Measurements from ENCODE around the gene APOL4. TPM values are rescaled to one million over a fixed set of nuclear protein-coding genes. Genes with fewer than 3 reads are reported as not detected.

The APOL4 gene
- total RNA-seq, 1 donor from 2014 or later, result 15.0 TPM

- Mint-ChIP-seq H3K27ac (no peak overlapping the region), H3K9me3 (peaks cover 5% of the 10 kb centered on the region), H3K27me3 (ENCODE audit: low read depth) (no peaks in the 10 kb centered on the region), H3K36me3 (peaks cover 28% of the 10 kb centered on the region), H3K4me1 (peaks cover 27% of the 10 kb centered on the region), H3K4me3 (no peak overlapping the region)
- no peak for DNase-seq (ENCODE audit: low spot score in 2 of 2, unreplicated experiment in 2 of 2)
- TF ChIP-seq CTCF (IDR thresholded peaks at IDR 0.05; ENCODE audit: unreplicated experiment), result no peak
Measured at GRCh38 chr22:36223504-36223903, 21.9 kb upstream of the APOL4 start.

- peaks cover 23% of the 10 kb centered on the region for H3K36me3 Mint-ChIP-seq
- peaks cover 5% of the 10 kb centered on the region for H3K9me3 Mint-ChIP-seq
- no peaks in the 10 kb centered on the region for H3K27me3 Mint-ChIP-seq (ENCODE audit: low read depth)
- DNase-seq (ENCODE audit: low spot score in 2 of 2, unreplicated experiment in 2 of 2), result no peak
- no peak for TF ChIP-seq CTCF (IDR thresholded peaks at IDR 0.05; ENCODE audit: unreplicated experiment)
- H3K4me1 Mint-ChIP-seq, result peaks cover 23% of the 10 kb centered on the region
- H3K27ac Mint-ChIP-seq, result no peak overlapping the region
- H3K4me3 Mint-ChIP-seq, result no peak overlapping the region
Measured at GRCh38 chr22:36222887-36223450, 21.4 kb upstream of the APOL4 start.

- H3K27ac Mint-ChIP-seq, result peak overlapping the region; percentile 32
- H3K9me3 Mint-ChIP-seq, result peaks cover 5% of the 10 kb centered on the region
- H3K4me1 Mint-ChIP-seq, result peaks cover 23% of the 10 kb centered on the region
- peak; percentile 37 for TF ChIP-seq CTCF (IDR thresholded peaks at IDR 0.05; ENCODE audit: unreplicated experiment)
- H3K4me3 Mint-ChIP-seq, result no peak overlapping the region
- H3K36me3 Mint-ChIP-seq, result peaks cover 16% of the 10 kb centered on the region
- no peaks in the 10 kb centered on the region for H3K27me3 Mint-ChIP-seq (ENCODE audit: low read depth)
- peak; percentile 48 to 64 for DNase-seq (ENCODE audit: low spot score in 2 of 2, unreplicated experiment in 2 of 2)
Measured at GRCh38 chr22:36221799-36222751, 20.5 kb upstream of the APOL4 start.

GRCh38 chr22:36220451-36220921 is 18.9 kb upstream of the APOL4 start:
- Mint-ChIP-seq H3K4me3 (no peak overlapping the region), H3K4me1 (peaks cover 32% of the 10 kb centered on the region), H3K27me3 (ENCODE audit: low read depth) (no peaks in the 10 kb centered on the region), H3K27ac (peak overlapping the region; percentile 52), H3K36me3 (peaks cover 6% of the 10 kb centered on the region), H3K9me3 (peaks cover 5% of the 10 kb centered on the region)
- no peak for TF ChIP-seq CTCF (IDR thresholded peaks at IDR 0.05; ENCODE audit: unreplicated experiment)
- DNase-seq (ENCODE audit: low spot score in 2 of 2, unreplicated experiment in 2 of 2), result no peak

GRCh38 chr22:36218648-36219193 is 17.1 kb upstream of the APOL4 start:
- no peak for DNase-seq (ENCODE audit: low spot score in 2 of 2, unreplicated experiment in 2 of 2)
- Mint-ChIP-seq H3K27ac (no peak overlapping the region), H3K4me3 (no peak overlapping the region), H3K36me3 (no peaks in the 10 kb centered on the region), H3K9me3 (peaks cover 5% of the 10 kb centered on the region), H3K4me1 (peaks cover 46% of the 10 kb centered on the region), H3K27me3 (ENCODE audit: low read depth) (no peaks in the 10 kb centered on the region)
- no peak for TF ChIP-seq CTCF (IDR thresholded peaks at IDR 0.05; ENCODE audit: unreplicated experiment)

Data from mesothelial cell of epicardium (in vitro differentiated cells).